ENCODE data around the gene LARGE2.

Gene LARGE2

DNA sequence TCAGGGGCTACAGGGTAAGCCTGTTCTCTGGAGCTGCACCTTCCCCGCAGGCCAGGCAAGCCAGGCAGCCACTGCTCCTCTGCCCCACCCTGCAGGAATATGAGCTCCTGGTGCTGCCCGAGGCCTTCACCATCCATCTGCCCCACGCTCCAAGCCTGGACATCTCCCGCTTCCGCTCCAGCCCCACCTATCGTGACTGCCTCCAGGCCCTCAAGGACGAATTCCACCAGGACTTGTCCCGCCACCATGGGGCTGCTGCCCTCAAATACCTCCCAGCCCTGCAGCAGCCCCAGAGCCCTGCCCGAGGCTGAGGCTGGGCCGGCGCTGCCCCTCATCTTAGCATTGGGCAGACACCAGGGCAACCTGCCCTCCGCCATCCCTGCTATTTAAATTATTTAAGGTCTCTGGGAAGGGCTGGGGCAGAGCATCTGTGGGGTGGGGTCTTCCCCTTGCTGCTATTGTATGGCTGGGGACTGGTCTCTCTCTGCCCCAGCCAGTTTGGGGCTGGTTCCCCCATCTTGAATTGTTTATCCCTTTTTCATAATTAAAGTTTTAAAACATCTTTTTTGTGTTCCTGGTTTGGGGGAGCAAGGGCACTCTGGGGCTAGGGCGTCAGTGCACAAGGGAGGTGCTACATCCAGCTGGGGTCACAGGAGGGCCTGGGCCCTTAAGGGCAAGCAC is 6.2 kb downstream of the LARGE2 start:
- DNase-seq (ENCODE audit: low spot score) (no peak), FAIRE-seq (no peak)

DNA sequence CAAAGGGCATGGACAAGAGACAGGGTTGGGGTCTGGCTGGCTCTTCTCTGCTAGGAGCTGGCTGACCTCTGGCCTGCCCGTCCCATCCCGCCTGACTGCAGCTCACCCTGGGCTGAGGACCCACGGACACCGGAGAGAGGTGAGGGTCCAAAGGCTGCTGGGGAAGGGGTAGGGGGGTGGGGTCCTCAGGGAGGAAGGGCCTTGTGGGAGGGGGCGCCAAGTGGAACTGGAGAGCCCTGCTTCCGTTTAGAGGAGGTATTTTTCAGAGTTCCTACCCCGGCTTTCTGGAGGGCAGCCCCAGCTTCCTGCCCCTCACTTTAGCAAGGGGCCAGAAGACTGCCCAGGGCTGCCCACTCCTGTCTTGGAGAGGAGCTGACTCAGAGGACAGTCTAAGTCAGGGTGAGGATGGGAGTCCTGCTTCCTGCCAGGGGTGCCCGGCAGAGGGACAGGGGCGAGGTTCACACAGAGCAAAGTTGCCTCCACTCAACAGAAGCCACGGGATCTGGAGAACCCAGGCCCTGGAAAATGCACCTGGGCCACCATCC is 7.1 kb downstream of the LARGE2 start:
- DNase-seq (ENCODE audit: low spot score) (no peak), FAIRE-seq (no peak)

DNA sequence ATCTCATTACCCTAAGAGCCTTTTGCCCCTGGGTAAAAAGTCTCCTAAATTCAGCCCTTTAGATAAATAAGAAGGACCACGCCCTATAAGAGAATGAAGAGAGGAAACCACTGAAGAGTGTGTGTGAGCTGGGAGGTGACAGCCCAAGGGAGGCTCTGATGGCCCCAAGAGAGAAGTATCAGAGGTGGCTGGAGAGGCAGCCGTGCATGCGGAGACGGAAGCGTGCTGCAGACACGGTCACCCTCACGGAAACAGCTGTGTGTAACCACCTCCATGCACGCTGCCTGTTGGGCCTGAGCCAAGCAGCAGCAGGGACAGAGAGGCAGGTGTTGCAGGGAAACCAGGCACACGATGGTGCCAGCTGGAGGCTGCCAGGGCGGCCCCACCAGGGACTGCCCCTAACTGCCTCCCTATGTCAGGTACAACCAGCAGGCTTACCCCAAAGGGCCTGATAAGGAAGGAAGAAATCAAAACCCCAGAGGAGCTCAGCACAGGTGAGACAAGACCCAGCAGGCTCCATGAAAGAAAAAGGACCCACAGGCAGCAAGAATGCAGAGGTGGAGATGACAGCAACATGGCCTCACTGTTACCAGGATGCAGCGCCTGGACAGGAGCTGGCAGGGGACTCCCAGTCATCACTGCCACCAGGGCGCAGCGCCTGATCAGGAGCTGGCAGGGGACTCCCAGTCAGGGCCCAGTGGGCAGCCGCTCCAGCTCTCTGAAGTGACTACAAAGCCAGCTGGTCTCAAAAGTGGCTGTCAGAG is 7.8 kb downstream of the LARGE2 start:
- FAIRE-seq (no peak), DNase-seq (ENCODE audit: low spot score) (no peak)

DNA sequence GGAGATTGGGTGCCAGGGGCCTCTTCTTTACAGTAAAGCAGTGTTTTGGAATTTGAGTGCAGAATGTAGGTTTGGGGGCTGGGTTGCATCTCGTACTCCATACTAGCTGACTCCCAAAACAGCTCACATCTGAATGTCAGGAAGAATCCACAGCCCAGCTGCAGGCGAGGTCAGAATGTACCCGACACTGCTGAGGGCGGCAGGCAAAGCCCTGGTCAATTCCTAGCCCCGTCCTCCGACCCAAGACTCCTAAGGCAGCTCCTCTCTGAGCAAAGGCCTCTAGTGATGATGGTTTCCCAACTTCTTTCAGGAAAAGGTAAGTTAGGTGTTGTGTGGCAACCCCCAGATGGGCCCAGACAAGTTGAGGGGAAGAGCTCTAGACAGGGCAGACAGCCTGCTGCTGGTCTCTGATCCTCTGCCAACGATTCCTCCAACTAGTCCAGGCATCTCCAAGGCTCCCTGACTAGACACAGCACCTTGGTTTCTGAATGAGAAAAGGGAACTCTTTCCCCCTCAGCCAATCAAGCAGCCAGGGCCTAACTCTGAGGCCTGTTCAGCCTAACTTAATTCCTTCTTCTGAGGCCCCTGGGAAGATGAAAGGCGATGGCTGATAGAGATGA is 8.6 kb downstream of the LARGE2 start:
- DNase-seq (ENCODE audit: low spot score) (no peak), FAIRE-seq (no peak)

DNA sequence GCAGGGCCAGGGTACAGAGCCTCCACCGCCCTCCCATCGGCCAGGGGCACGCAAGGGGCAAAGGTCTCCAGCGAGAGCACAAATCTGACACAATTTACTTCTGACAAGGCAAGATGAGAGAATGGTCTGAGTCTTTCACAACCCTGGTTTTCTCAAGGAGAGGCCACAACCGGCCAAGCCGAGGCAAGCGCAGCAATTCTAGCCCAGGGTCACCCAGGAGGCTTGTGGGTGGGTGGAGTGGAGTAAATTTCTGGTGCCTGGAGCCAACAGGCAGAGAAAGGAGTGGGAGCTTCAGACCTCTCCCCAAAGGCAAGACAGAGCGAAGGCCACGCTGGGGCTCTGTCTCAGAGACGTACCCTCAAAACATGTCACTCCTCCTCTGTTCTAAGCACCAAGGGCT is 9.3 kb downstream of the LARGE2 start:
- DNase-seq (ENCODE audit: low spot score) (no peak), FAIRE-seq (no peak)

DNA sequence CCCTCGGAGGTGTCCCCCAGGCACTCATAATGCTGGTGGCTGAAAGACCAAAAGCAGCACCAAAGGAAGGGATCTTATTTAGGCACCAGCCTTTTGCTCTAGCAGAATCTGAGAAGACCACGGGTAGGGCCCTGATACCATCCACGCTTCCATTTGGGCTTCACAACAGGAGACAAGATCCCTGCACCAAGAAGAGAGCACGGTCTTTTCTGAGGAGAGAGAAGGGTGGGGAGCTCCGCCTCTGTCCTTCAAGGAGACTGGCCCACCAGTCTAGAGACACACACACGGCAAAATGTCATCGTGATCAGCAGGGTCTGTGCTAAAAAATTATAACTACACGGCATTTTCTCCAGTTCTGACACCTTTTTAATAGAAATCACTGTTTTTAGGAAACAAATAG is 9.8 kb downstream of the LARGE2 start:
- DNase-seq (ENCODE audit: low spot score) (no peak), FAIRE-seq (no peak)

DNA sequence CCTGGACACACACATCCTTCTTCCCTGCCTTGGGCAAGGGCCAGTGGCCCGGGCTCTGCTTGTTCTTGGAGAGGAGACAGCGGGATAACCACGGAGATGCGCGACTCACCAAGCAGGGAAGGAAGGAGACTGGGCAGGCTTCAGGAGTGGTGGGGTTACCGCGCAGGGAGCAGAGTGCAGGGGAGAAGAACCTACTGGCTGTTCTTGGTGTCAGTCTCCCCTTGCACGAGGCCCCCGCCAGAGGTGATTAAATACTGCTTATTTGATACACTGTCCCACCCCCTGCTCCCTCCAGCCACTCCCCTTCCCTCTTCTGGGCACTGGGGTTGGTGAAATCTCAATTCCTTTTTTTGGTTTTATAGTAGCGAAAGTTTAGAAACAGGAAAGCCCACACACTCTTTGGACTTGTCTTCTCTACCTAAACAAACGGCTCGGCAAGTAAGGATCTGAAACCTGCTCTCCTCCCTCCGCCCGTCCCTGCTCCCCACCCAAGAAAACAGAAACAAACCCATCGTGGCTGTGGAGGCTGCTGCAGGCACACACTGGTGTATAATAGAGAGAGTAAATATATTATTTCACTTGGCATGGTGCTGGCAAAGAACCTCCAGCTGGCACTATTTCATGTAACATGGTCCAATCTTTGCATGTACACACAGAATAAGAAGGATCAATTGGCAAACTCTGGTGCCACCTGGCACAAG is 10.8 kb downstream of the LARGE2 start:
- FAIRE-seq (no peak), DNase-seq (ENCODE audit: low spot score) (no peak)

DNA sequence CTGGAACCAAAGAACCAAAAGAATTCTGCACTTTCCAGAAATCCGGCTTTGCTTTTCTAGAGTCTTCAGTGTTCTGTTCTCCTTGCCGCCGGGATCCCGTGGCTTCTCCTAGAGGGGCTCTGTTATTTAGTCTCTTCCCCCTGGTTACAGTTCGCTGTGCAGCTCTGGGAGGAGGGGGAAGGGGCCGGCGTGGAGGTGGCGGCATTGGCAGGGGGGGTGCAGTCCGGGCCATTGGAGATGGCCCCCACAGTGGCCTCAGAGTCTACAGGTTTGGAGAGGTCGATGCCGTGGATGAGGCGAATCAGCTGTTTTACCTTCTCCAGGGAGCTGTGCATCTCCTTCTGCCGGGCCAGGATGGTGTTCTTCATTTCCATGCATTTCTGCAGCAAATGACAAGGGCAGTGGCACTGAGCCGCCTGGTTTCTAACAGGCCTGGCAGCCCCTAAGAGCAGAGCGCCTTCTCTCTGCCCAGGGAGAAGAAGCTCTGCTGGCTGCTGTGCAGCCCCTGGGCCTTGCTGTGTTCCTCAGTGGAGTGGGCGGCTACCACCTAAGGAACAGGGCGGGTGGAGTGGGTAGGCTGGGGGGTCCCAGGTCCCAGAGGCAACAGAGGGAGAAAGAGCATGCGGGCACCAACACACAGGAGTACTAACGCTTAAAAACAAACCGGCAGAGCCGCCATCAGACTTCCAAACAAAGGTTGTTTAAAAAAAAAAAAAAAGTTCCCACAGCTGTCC is 11.6 kb downstream of the LARGE2 start:
- DNase-seq (ENCODE audit: low spot score) (no peak), FAIRE-seq (no peak)

DNA sequence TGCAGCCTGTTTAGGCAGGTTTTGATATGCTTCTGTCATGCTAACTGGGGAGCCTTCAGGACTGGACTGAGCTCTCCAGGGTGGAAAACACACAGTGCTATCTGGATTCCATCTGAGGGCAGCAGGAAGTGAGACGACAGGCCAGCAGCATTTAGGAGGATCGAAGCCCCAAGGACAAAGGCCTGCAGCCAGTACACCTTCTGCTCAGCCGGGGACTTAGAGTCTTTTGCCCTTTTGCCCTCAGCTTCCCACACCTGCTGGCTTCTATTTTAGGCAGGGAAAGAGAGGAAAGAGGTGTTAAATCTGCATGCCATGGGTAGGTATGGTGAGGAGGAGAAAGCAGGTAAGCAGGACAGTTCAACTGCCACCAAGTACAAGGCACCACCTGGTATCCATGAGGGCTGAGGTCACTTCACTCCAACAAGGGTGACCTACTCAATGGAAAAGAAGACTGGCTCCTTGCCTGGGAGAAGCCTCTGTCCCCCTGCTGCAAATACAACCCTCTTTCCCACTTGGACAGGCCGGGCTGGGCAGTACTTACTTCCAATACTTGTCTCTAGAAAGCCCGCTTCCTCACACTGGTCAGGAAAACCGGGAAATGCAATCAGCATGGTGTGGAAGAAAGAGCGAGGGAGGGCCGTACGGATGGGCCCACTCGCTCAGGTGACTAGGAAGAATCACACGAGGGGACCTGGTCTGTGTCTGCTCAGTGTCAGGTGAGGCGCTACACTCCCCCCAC is 12.3 kb downstream of the LARGE2 start:
- DNase-seq (ENCODE audit: low spot score) (no peak), FAIRE-seq (no peak)

DNA sequence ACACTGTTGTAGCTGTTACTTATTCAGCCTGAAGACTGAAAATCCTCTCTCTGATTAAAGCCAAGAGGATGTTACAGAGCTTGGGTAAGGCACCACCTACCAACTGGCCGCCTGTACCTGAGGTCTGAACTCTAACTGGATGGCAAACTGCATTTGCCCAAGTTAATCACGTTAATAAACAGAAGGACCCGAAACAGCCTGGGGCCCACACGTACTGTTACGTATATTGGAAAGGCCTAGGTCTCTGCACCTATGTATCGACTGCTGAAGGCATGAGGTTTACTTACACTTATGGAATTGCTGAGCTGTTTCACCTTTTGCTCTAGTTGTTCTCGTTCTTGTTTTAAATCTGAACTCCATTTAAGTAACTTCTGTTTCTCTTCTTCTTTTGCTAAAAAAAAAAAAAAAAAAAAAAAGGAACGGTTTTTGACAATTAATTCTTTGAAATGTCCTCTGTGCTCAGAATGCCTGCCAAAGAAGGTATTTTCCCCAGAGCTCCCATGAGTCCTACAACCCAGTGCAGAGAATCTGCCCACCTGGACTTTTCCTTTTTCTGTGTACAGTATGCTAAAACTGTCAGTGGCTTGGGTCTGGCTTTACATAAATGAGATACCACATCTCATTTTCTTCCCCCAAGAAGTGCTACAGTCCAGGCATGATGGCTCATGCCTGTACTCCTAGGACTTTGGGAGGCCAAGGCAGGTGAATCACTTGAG is 13.1 kb downstream of the LARGE2 start:
- FAIRE-seq (no peak), DNase-seq (ENCODE audit: low spot score) (no peak)

DNA sequence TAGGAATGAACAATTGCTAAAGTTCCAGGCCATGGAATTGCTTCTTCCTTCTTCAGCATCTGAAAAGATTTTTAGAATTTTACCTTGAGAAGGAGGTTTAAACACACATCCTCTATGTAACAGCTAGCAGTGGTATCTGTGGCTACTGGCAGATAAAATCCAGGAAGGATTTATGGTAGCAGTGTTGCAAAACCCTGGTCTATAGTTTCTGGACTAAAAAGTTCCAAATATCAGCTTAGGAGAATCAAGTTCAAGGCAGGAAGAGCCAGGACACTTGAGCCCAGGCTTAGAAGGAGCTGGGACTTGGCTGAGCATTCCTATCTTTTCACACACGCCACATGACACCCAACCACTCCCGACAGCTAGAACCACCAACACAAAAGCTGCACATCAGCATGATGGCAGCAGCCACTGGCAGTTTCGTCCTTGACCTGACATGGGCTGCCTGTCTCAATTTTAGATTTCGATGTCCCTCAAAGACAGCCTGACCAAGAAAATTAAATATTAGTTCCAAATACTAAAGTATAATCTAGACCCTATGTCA is 14.1 kb downstream of the LARGE2 start:
- DNase-seq (ENCODE audit: low spot score), result no peak
- FAIRE-seq, result no peak

DNA sequence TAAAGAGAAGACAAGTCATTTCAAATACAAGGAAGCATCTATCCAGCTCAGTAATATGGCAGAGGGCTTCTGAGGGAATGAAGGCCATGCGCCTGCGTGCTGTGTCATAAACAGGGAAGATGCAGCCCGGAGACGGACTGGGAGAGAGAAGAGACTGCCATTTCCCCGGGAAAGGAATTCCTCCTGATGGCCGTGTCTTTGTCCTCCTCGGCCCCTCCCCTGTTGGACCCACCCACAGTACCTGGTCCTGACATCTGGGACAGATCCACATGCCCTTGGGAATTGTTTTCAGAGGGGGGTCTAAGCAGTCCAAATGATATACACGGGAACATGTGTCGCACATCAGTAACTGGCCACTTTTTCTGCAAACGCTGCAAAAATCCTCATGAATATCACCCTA is 15.5 kb downstream of the LARGE2 start:
- DNase-seq (ENCODE audit: low spot score) (no peak), FAIRE-seq (no peak)

DNA sequence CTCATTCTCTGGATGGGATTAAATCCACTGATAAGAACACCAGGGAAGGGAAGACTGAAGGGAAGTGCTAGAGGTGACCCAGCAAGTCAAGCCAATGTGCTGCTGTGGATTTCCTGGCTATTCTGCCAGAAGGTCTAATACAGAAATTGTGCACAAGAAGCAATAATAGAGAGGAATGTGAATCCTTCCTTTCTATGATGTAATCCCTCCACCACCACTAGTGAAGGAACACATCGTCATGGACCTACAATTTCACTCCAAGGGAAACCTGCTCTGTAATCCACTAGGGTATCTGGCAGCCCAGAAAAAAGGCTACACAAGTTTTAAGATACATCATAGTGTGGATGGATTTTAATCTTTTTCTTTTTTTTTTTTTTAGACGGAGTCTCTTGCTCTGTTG is 17.4 kb downstream of the LARGE2 start:
- no peak for FAIRE-seq
- no peak for DNase-seq (ENCODE audit: low spot score)

DNA sequence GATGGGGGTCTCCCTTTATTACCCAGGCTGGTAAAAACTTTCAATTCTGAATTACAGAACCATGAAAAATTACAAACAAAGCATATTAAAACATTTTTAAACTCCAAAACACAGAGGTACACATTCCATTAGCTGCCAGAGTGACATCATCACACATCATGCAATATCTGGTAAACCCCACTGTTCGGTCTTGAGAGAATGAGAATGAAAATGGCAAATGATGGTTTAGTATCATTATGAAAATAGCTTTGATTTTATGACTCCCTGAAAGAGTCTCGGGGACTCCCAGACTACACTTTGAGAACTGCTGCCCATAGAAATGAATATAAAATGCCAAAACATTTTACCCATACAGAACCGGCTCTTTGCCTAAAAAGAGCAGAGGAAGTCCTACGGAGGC is 18.8 kb downstream of the LARGE2 start:
- no peak for DNase-seq (ENCODE audit: low spot score)
- no peak for FAIRE-seq

DNA sequence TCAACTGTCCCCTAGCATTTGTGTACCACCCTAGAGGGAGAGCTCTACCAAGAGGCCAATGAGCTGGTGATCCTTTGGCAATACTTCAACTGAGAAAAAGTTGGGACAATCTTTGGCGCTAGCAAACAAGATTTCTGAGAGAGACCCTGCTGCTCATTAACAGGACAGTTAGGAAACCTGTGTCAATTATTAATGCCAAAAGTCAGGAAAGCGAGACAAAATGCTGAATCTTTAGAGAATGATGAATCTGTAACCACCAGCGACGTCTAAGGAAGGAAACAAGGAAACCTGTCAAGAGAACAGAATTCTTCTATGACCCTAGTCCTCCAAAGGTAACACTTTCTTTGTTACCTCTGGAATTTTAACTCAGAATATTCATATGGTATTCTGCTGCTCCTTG is 19.9 kb downstream of the LARGE2 start:
- no peak for FAIRE-seq

DNA sequence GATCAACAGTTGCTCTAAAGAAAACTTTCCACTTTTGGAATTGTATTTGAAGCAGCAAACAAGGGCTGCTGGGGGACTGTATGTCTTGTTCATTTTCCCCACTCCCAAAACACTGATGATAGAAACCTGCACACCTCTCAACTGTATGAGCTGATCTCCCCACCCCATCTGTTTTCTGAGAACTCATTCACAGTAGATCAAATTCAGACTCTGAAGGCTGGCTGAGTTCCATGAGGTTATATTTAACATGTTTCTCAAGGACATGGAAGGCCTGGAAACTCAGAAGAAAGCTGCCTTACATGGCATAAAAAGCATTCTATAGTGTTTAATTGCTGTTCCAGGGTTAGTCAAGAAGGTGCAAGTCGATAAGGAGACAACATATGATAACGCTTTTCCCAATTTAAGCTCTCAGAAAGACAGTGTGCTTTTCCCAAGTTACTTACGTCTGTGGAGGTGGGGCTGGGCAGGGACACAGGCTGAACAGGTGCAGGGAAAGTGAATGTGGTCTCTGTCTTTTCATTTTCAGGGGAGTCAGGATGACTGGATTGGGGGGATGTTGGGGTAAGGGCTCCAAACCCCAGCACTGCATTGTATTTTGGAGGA is 23.0 kb downstream of the LARGE2 start:
- no peak for DNase-seq (ENCODE audit: low spot score)
- FAIRE-seq, result no peak

More for the DNA sequence above, 19.9 kb downstream of the LARGE2 start:
- no peak for DNase-seq (ENCODE audit: low spot score)

DNA sequence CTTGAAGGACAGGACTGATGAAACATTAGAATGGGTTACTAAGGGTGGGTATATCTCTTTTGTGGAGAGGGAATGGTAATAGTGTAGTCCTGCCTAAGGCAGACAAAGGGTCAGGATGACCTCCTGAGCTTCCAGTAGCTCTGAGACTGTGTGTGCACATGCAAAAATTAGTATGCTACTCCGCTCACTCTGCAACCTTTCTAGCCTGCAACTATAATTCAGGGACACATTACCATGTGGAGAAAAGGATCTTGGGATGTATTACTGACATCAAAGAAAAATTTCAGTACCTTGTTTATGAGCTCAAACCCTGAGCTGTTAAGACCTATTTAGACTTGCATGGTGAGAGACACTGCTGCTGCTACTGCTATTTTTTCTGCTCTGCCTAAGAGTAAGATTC is 25.4 kb downstream of the LARGE2 start:
- no peak for FAIRE-seq
- no peak for DNase-seq (ENCODE audit: low spot score)

DNA sequence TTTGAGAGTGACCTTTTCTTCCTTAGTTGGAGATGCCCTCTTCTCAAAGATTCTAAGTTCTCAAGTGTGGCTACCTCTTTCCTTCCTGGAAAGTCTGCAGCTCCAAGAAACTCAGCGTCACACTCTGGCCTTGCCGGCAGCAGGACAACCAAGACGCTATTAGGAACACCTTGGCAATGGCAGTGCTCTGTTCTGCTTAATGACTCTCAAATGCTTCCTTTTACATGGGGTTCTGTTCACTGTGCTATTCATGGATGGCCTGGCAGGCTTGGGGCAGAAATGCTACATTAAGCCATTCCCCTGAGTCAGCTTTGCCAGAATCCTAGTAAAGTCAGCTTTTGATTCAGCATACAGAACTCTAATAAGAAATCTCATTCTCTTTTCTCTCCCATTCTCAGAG is 25.9 kb downstream of the LARGE2 start:
- no peak for FAIRE-seq
- no peak for DNase-seq (ENCODE audit: low spot score)

DNA sequence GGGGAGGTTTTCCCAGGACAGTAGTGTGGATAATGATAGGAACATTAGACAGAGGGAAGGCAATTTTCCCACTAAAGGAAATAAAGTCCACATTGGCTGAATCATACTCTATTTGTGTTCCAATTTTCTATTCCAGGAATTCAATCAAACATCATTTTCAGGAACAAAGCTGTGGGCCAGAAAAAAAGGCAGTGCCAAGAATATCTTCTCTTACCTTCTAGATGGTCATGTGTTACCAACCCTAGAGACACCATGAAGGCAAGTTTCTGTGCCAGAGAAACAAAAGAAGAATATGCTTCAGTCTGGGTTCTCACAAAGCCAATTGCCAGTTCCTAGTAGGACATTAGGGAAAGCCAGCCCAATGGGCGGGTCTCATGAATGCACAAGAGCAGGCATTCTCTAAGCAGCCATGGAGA is 27.5 kb downstream of the LARGE2 start:
- no peak for FAIRE-seq
- DNase-seq (ENCODE audit: low spot score), result no peak
